Measurements from ENCODE around the gene TSPYL1. TPM values are rescaled to one million over a fixed set of nuclear protein-coding genes. Genes with fewer than 3 reads are reported as not detected.

Gene TSPYL1
- total and polyA plus RNA-seq, 9 of the 15 experiments (the other 6 are each of a cell fraction or from before 2014, with no cell fraction given): 23.1 to 56.8 (median 37.9) TPM

DNA sequence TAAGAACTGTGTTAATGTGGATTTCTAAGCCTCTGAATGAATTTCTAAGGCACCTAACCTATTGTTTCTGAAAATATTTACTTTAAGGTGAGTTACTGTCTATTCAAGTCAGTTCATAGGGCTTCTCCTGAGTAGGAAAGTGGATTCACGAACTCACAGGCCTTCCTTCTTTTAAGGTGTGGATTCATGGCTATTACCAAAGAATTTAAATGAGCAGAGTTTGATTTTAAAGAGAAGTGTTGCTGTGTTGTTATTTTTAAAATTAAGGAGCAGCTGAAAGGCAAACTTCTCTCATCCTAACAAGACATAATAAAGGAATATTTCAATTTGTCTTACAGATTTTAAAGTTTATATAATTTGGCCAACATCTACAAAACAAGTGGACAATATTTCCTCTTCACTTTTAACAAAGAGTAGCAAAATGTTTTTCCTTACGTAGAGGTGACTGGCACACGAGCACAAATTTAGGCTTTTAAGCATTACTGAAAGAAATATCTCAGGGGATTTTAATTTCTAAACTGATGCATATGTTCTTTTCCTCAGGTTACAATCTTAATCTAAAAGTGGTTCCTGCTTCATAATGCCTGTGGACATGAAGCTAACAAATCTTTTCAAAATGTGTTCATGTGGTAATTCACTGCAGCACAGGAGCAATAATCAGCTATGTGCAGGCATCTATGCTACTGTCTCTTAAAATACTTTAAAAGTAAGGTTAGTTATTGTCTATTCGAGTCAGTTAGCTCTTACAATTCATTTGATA, 25.3 kb downstream of the TSPYL1 start (continued):
- TF ChIP-seq MYBL2 (IDR thresholded peaks at IDR 0.05; ENCODE audit: low read depth): no peak
- TF ChIP-seq MYBL2 (CRISPR knock-in tag; IDR thresholded peaks at IDR 0.05; ENCODE audit: borderline replicate concordance): no peak
- no peak for TF ChIP-seq TARDBP (IDR thresholded peaks at IDR 0.05)
- 0 out of 2 replicates have a peak, but pooled peaks have one; percentile 54 for TF ChIP-seq GTF2E2 (tag; IDR thresholded peaks at IDR 0.05)
- TF ChIP-seq ATF1 (CRISPR knock-in tag; IDR thresholded peaks at IDR 0.05): no peak
- peak; percentile 84 for TF ChIP-seq ATF1 (tag; IDR thresholded peaks at IDR 0.05)
- no peak for TF ChIP-seq CCNT2 (IDR thresholded peaks at IDR 0.05; ENCODE audit: borderline replicate concordance, extremely low read depth, insufficient read length, low read depth, low read length)
- TF ChIP-seq RBFOX2 (IDR thresholded peaks at IDR 0.05; ENCODE audit: low read depth, low read length): 0 out of 2 replicates have a peak, but pooled peaks have one; percentile 1
- 0 out of 2 replicates have a peak, but pooled peaks have one; percentile 66 for TF ChIP-seq SUPT5H (IDR thresholded peaks at IDR 0.05)
- peak in 1 of 2 experiments; percentile 13 for TF ChIP-seq AFF1 (IDR thresholded peaks at IDR 0.05; ENCODE audit: low read depth in 1 of 2, partially characterized antibody in 2 of 2)
- TF ChIP-seq ATF7 (IDR thresholded peaks at IDR 0.05): 0 out of 2 replicates have a peak, but pooled peaks have one; percentile 24
- peak; percentile 63; the same call in 1 of the 2 replicates for TF ChIP-seq EP400 (IDR thresholded peaks at IDR 0.05)
- peak; percentile 62 for TF ChIP-seq TAF7 (tag; IDR thresholded peaks at IDR 0.05)
- TF ChIP-seq, protein P1, sequence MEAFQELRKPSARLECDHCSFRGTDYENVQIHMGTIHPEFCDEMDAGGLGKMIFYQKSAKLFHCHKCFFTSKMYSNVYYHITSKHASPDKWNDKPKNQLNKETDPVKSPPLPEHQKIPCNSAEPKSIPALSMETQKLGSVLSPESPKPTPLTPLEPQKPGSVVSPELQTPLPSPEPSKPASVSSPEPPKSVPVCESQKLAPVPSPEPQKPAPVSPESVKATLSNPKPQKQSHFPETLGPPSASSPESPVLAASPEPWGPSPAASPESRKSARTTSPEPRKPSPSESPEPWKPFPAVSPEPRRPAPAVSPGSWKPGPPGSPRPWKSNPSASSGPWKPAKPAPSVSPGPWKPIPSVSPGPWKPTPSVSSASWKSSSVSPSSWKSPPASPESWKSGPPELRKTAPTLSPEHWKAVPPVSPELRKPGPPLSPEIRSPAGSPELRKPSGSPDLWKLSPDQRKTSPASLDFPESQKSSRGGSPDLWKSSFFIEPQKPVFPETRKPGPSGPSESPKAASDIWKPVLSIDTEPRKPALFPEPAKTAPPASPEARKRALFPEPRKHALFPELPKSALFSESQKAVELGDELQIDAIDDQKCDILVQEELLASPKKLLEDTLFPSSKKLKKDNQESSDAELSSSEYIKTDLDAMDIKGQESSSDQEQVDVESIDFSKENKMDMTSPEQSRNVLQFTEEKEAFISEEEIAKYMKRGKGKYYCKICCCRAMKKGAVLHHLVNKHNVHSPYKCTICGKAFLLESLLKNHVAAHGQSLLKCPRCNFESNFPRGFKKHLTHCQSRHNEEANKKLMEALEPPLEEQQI (IDR thresholded peaks at IDR 0.05): peak; percentile 3; the same call in 1 of the 2 replicates
- TF ChIP-seq NRF1 (conservative IDR thresholded peaks at IDR 0.05 in 1 of 2, IDR thresholded peaks at IDR 0.05 in 1 of 2): peak; percentile 3 to 43; a peak in 3 of 4 replicates
- TF ChIP-seq PHF8 (IDR thresholded peaks at IDR 0.05; ENCODE audit: borderline replicate concordance, low read length): peak; percentile 31; the same call in 1 of the 2 replicates
- TF ChIP-seq ZFP36 (IDR thresholded peaks at IDR 0.05; ENCODE audit: low read depth, low read length, partially characterized antibody): no peak
- TF ChIP-seq, protein P2, sequence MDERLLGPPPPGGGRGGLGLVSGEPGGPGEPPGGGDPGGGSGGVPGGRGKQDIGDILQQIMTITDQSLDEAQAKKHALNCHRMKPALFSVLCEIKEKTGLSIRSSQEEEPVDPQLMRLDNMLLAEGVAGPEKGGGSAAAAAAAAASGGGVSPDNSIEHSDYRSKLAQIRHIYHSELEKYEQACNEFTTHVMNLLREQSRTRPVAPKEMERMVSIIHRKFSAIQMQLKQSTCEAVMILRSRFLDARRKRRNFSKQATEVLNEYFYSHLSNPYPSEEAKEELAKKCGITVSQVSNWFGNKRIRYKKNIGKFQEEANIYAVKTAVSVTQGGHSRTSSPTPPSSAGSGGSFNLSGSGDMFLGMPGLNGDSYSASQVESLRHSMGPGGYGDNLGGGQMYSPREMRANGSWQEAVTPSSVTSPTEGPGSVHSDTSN (CRISPR knock-in tag; IDR thresholded peaks at IDR 0.05; ENCODE audit: low read depth): no peak
- TF ChIP-seq, protein P2 (tag; conservative IDR thresholded peaks at IDR 0.05; ENCODE audit: low read depth): 0 out of 2 replicates have a peak, but pooled peaks have one; percentile 1

Data from K562 (cell line).